ENCODE measurements around the gene LAMB2. TPM values are rescaled to one million over a fixed set of nuclear protein-coding genes. Genes with fewer than 3 reads are reported as not detected.
A peak's percentile ranks its signal among the peaks of the same experiment; 100 is the strongest.

LAMB2 gene
- total RNA-seq, 1 experiment from 2014 or later, result 118 TPM

GRCh38 chr3:49122022-49122421, 10.8 kb downstream of the LAMB2 start:
- Mint-ChIP-seq H3K27me3 (ENCODE audit: low read depth) (no peaks in the 10 kb centered on the region), H3K9me3 (no peaks in the 10 kb centered on the region), H3K4me3 (peak overlapping the region; percentile 82; the same call in 1 of the 2 replicates), H3K36me3 (peaks cover 18% of the 10 kb centered on the region), H3K4me1 (peaks cover 4% of the 10 kb centered on the region), H3K27ac (peak overlapping the region; percentile 87)
- ChIA-PET POLR2A (no interaction called here), CTCF (interaction anchor here (1.6 to 2.6 kb wide), 3 partner anchors 16 to 49 kb away, joined by 5 to 19 read pairs (median 16); partner anchors contain the start of genes KLHDC8B and QRICH1)
- TF ChIP-seq MAX (CRISPR knock-in tag; IDR thresholded peaks at IDR 0.05) (no peak), ZNF512 (CRISPR knock-in tag; IDR thresholded peaks at IDR 0.05; ENCODE audit: borderline replicate concordance) (no peak), ZNF219 (CRISPR knock-in tag; IDR thresholded peaks at IDR 0.05; ENCODE audit: borderline replicate concordance) (no peak), RELA (CRISPR knock-in tag; IDR thresholded peaks at IDR 0.05; ENCODE audit: borderline replicate concordance) (no peak), NR1H2 (CRISPR knock-in tag; IDR thresholded peaks at IDR 0.05) (no peak), ESRRA (CRISPR knock-in tag; IDR thresholded peaks at IDR 0.05; ENCODE audit: borderline replicate concordance) (no peak), TEAD1 (CRISPR knock-in tag; IDR thresholded peaks at IDR 0.05) (no peak), ATF6 (CRISPR knock-in tag; IDR thresholded peaks at IDR 0.05) (no peak), CTCF (IDR thresholded peaks at IDR 0.05) (no peak), SP1 (CRISPR knock-in tag; conservative IDR thresholded peaks at IDR 0.05) (no peak), ZBTB43 (CRISPR knock-in tag; IDR thresholded peaks at IDR 0.05) (no peak), NFATC4 (CRISPR knock-in tag; IDR thresholded peaks at IDR 0.05) (no peak), HMGA2 (CRISPR knock-in tag; IDR thresholded peaks at IDR 0.05) (no peak), NFE2L1 (CRISPR knock-in tag; IDR thresholded peaks at IDR 0.05) (no peak), ERG (CRISPR knock-in tag; IDR thresholded peaks at IDR 0.05) (no peak), FOXP4 (CRISPR knock-in tag; IDR thresholded peaks at IDR 0.05) (no peak), ZBTB21 (CRISPR knock-in tag; IDR thresholded peaks at IDR 0.05; ENCODE audit: borderline replicate concordance) (no peak), JUN (CRISPR knock-in tag; IDR thresholded peaks at IDR 0.05) (no peak), MLX (CRISPR knock-in tag; IDR thresholded peaks at IDR 0.05) (no peak), ZNF532 (CRISPR knock-in tag; IDR thresholded peaks at IDR 0.05; ENCODE audit: borderline replicate concordance) (no peak)
- ATAC-seq (no peak), DNase-seq (ENCODE audit: low spot score) (no peak)
